Inferior parietal cortex (tissue), 1 donor: ENCODE measurements around the gene TOMM34.

Experiments used
- DNase-seq: peaks from one replicate; pipeline ENCODE4 v3.0.0-alpha.2; 2016; ENCODE audit errors: extremely low spot score

The TOMM34 gene, protein sequence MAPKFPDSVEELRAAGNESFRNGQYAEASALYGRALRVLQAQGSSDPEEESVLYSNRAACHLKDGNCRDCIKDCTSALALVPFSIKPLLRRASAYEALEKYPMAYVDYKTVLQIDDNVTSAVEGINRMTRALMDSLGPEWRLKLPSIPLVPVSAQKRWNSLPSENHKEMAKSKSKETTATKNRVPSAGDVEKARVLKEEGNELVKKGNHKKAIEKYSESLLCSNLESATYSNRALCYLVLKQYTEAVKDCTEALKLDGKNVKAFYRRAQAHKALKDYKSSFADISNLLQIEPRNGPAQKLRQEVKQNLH

DNA sequence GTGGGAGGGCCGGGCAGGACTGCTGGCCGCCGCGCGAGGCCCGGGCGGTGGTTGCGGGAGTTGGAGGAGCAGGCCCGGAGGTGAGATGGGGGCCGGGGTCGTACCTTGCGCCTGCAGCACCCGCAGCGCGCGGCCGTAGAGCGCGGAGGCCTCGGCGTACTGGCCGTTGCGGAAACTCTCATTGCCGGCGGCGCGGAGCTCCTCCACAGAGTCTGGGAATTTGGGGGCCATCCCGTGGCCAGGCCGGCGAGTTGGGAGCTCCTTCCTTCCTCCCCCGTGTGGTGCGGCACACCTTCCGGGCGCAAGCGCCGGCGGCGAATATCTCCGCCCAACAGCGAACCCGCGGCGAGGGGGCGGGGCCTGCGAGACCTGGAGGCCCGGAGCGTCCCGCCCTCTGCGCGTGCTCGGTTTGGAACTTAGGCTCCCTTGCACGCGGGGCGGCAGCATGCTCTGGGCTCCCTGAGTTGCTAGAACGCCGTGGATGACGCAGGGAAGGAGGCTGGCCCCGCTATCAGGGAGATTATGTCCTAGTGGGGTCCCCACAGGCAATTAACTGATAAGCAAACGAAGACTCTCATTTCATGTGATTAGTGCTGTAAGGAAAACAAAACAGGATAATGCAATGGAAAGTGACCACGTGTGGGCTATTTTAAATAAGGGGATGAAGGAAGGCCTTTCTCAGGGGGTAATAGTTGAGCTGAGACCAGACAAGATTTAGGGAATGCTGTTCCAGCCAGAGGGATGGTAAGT, at the start of gene TOMM34:
TSS of gene TOMM34 (minus strand) at position 295 of the 750 bp plus-strand sequence. CDS start at position 231, 64 bp downstream.
- peak; percentile 92 for DNase-seq

DNA sequence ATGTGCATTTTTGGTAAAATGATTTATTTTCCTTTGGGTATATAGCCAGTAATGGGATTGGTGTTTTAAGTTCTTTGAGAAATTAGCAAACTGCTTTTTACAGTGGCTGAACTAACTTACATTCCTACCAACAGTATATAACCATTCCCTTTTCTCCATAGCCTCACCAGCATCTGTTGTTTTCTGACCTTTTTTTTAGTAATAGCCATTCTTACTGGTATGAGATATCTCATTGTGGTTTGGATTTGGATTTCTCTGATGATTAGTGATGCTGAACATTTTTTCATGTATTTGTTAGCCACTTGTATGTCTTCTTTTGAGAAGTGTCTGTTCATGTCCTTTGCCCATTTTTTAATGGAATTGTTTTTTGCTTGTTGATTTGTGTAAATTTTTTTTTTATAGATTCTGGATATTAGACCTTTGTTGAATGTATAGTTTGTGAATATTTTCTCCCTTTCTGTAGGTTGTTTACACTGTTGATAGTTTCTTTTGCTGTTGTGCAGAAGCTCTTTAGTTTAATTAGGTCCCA, 48.4 kb upstream of the TOMM34 start:
- no peak for DNase-seq

DNA sequence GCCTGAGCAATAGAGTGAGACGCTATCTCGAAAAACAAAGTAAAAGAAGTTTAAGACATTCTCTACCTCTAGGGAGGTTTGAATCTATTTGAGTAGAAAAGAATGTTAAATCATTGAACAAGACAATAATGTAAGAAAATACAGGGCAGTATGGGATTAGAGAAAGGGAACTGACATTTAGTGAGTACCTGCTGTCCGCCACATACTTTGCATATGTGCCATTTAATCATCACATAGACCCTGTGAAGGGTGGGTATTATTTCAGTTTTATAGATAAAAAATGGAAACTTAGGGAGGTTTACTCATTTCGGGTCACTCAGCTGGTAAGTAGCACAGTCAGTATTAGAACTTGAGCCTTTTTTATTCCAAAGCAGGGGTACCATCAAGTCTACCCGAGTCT, 37.5 kb upstream of the TOMM34 start:
- DNase-seq, result no peak

DNA sequence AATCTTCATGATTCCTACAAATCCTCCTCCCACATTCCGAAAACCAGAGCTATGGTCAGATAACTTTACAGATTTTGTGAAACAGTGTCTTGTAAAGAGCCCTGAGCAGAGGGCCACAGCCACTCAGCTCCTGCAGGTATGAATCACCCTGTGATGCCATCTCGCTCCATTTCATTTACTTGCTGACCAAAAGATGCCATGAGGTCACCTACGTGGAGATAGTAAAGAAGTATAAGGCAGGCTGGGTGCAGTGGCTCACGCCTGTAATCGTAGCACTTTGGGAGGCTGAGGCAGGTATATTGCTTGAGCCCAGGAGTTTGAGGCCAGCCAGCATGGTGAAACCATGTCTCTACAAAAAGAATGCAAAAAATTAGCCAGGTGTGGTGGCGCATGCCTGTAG, 37.0 kb upstream of the TOMM34 start:
- no peak for DNase-seq

DNA sequence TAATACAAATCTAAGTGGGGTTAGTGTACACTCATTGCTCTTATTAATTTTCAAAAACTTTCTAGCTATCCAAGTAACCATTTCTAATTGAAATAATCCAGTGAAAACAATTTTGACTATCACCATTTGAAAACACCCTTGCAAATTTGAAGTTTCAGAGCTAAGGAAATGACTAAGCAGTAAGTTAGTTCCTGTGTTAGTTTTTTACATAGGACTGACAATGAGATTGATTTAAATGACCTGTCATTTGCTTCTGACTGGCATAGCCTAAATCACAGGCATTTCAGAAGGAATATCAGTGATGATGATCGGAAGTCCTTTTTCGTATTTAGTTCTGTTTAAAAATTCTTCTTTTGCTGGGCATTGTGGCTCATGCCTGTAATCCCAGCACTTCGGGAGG, 33.1 kb upstream of the TOMM34 start:
- no peak for DNase-seq

DNA sequence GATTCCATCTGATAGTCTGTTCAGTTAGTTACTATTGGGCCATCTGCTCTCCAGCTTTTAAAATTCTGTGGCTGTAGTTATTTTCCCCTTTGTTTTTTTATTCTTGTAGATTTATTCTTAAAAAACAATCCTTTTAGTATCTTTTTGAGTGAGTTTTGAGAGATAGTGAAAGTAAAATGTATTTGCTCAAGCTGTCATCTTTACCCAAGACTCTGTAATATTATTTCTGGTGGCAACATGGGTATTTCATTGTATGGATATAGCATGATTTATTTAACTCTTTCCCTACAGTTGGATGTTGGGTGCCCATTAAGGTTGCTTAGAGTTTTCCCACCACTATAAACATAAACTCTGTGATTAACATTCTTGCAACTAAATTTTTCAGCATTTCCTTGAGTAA, 30.8 kb upstream of the TOMM34 start:
- DNase-seq, result no peak

DNA sequence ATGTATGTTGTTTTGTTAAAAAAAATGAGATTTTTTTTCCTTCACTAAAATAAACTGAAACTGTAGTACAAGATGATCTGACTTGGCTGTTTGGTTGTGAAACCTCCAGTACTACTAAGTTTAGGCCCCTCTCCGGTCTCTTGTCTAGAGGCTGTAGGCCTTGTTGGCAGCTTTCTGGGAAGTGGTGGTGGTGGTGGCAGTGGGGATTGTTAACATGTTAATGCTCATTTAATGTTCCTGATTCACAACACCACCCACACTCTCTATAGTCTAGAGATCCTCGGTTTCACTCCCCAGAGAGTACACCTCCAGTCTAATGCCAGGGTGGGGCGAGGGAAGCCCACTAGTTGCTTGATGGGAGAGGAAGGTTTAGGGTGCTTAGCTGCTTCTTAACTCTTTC, 30.2 kb upstream of the TOMM34 start:
- no peak for DNase-seq

DNA sequence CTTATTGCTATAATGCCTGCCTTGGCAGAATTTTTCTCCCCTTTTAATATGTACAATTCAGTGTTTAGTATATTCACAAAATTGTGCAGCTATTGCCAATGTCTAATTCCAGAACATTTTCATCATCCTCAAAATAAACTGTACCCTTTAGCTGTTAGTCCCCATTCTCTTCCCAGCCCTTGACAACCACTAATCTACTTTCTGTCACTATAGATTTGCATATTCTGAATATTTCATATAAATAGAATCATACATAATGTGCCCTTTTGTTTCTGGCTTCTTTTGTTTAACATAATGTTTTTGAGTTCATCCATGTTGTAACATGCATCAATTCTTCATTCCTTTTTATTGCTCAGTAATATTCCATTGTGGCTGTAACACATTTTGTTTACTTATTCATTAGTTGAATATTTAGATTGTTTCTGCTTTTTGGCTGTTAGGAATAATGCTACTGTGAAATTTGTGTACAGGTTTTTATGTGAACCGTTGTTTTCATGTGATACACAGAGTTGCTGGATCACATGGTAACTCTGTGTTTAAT, 28.5 kb upstream of the TOMM34 start:
- no peak for DNase-seq

DNA sequence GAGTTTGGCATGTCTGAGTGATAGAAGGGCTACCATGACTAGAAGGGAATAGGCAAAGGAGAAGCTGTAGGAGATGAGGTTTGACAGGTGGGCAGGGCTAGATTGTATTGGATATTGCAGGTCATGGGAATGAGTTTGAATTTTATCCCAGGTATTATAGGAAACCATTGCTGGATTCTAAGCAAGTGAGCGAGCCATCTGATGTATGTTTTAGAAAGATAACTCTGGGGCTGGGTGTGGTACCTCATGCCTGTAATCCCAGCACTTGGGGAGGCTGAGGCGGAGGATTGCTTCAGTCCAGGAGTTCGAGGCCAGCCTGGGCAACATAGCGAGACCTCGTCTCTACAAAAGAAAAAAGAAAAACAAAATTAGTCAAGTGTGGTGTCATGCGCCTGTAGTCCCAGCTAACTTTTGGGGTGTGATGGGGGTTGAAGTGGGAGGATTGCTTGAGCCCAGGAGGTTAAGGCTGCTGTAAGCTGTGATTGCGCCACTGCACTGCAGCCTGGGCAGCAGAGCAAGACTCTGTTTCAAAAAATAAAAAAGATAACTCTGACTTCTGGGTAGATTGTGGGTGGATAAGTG, 23.0 kb upstream of the TOMM34 start:
- DNase-seq, result no peak

DNA sequence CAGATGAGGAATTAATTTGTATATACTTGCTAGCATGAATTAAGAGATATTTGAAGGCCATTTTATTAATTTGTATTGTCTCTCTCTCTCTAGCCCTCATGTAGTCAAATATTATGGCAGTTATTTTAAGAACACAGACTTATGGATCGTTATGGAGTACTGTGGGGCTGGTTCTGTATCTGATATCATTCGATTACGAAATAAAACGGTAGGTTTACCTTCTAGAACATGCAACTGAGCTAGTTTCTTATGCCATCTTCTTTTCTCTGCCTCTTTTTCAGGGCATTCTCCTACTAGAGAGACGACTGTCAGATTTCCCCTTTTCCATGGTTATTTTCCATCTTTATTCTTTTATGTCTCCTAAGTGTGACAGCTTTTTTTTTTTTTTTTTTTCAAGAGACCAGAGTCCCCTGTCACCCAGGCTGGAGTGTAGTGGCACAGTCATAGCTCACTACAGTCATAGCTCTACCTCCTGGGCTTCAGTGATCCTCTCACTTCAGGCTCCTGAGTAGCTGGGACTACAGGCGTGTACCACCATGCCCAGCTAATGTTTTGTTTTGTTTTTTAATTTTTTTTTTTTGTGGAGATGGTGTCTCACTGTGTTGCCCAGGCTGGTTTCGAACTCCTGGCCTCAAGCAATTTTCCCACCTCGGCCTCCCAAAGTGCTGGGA, 21.7 kb upstream of the TOMM34 start:
- no peak for DNase-seq

DNA sequence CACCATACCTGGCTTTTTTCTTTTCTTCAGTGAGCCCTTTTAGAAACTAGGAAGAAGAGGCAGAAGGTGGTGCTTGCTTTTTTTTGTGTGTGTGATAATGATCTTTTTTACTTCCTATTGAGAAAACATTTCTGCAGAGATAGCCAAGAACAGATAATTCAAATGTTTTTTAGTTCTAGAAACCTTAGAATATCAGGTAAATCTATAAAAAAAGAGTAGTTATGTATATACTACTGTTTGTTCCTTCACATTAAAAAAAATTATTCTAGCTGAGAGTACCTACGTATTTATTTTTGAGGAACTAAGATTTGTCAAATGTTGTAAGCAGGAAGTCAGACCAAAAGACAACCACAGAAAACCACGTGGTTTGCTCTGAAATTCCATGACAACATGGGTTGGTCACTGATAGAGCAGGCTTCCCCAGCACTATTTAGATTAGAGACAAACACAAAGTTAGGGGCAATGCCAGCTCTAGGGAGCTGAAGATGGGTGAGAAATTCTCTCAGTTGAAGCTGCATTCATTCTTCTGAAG, 19.0 kb upstream of the TOMM34 start:
- no peak for DNase-seq

DNA sequence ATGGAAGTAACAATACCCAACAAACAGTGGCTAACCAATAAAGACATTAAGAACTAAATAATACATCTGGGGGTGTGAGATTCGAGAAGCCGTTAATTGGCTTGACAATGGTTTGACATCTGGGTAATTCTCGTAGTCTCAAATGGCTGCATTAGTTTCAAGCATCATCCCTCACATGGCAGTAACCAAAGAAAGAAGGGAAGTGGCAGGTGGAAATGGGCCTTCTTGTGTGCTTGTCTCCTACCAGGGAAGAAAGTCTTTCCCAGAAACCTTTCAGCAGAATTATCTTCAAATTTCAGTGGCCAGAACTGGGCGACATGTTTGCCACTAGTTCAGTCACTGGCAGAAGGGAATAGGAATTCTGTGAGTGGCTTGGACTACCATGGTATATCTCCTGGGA, 16.5 kb upstream of the TOMM34 start:
- no peak for DNase-seq

DNA sequence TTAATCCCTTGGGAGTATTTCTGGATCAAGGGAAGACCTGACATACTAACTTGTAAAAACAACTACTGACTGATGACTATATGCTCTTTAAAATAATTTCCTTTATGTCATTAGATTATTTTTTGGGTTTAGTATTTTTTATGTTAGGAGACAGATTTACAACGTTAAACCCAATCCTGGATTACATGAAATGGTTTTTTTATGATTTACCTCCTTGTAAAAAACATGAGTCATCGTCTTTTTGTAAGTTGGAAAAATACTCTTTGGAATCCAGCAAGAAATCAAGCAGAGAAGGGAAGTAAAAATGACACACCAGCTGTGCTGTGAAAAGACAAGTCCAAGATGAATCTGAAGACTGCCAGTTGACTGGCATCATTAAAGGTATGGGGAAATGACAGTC, 12.9 kb upstream of the TOMM34 start:
- DNase-seq, result peak; percentile 61

DNA sequence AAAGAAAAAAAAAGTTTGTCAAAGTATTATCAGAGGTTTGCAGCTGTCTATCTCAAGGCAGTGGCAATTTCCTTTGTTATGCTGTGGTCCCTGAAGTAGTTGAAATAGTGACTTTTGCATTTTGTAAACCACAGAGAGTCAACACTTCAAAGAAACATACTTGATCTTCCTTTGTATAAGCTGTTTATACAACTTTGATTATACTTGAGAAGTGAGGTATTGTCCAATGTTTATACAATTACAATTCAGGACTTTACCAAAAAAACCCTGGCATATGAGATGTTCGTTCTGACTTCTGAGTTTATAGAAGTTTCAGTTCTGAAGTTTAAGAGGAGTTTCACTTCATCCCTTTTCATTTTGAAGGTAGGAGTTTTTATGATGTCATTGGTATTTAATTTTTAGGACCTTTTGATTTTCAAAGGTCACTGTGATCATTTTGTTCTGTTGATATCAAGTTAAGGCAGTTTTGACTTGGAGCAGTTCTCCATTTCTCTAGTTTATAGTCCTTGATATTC, 10.1 kb upstream of the TOMM34 start:
- DNase-seq, result no peak

DNA sequence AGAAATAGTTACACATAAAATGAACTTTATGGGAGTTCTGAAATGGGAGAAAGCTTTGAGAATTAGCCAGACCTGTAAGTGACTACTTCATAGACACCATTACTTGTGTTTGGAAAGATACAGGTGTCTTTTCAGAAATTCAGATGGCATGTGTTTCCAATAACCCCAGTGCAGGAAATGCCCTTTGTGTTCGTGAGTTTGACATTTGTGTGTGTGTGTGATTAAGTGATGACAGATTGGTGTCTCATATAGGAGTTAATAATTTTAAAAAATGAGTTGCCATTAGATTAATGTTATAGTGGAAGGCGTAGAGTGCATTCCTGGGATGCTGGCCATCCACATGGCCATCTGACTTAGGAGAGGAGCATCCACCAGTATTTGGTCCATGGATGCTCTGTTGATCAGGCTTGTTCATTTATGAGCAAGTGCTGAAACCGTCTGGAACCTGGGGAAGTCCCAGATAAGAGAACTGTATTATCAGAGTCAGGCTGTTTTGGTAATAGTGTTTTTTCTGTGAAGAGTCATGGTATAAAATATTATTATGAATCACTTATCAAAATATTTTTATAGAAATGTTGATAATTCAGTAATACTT, 9.2 kb upstream of the TOMM34 start:
- DNase-seq, result no peak

DNA sequence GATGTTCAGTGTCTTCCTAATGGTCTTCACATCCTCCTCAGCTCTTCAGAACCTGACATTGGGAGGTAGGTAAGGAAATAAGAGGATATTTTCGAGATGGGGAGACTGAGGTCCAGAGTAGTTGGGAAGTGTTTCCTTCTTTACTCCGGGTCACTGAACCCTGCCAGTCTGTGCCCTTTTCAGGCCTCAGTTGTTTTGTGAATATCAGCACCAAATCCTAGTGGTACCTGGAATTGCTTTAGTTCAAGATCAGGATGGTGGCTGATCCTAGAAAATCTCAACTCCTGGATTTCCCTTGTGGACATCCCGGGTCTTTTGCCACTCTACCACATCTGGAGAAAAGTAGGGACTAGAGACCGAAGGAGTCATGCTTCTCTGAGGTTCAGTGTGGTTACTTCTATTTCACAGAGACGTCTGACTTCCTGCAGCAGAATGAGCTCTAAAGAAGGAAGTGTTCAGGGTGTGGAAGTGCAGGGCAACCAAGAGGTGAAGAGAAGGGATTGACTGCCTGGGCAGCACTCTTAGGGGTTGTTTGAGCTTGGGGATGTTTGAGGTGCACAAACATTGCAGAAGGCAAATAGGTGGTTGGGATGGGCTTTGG, 7.1 kb upstream of the TOMM34 start:
- no peak for DNase-seq

DNA sequence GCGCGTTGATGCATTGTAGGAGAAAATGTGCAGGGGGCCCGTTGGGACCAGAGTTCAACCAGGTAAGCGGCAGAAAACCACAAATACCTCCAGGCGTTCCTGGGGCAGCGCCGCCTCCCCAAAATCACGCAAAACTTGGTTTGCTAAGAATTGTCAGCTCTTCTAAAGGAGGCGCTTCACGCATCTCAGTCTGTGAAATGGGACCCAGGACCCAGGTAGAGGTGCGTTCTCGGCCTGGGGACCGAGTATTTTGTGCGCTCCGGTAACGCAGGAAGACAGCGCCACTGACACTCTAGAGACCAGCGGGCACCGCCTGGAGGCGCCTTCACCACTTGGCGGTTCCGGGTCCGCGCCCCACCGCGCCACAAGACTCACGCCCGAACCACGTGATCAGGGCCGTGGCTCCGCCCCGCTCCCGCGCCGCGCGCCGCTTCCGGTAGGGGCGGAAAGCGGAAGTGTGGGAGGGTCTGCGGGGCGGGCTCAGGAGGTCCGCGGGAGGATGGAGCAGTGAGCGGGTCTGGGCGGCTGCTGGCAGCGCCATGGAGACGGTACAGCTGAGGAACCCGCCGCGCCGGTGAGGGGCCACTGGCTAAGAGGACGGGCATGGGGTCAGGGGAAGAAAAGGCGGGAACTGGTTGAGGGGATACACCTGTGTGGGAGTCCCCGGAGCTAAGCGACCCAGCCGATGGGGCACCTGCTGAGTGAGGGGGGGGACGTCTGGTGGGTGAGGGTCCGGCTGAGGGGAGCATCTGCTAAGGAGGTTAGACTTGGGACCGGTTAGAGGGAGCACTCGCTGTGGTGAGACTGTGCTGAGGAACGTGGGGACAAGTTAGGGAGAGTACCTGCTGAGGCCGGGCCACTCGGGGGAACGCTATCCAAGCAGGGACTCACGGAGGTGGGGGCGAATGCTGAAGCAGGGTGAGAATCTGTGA, 6.1 kb upstream of the TOMM34 start, which contains the start of gene STK4:
TSS of gene STK4 (plus strand) at position 483 of the 932 bp plus-strand sequence. CDS start at position 540, 57 bp downstream.
- DNase-seq, result peak; percentile 97

DNA sequence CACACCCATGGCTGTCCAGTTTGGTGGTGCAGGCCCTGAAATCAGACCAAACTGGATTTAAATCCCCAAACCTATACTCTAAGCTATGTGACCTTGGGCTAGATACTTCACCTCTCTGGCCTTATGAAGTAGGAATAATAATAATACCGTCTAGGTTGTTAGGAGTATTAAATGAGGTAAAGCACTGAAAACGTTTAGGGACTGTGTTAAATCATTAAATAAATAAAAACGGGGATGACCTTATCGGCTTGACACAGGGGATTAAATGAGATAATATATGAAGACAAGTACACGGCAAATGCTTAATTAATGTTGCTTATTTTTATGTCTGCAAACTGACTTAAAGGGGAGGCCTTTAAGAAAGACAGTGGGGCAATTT, 5.4 kb upstream of the TOMM34 start:
- no peak for DNase-seq
